Measurements from ENCODE around the gene PRSS33.
A peak's percentile ranks its signal among the peaks of the same experiment; 100 is the strongest.

PRSS33 gene

DNA sequence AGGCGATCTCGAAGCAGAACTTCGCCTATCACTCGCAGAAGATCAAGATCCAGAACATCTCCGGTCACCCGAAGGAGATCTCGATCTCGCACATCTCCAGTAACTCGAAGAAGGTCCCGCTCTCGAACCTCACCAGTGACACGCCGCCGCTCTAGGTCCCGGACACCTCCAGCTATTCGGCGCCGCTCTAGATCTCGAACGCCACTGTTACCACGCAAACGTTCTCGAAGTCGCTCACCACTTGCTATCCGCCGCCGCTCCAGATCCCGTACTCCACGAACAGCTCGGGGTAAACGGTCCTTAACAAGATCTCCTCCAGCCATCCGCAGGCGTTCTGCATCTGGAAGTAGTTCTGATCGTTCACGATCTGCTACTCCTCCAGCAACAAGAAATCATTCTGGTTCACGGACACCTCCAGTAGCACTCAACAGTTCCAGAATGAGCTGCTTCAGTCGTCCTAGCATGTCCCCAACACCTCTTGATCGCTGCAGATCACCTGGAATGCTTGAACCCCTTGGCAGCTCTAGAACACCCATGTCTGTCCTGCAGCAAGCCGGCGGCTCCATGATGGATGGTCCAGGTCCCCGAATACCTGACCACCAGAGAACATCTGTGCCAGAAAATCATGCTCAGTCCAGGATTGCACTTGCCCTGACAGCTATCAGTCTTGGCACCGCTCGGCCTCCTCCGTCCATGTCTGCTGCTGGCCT, 20.8 kb downstream of the PRSS33 start:
- Mint-ChIP-seq H3K4me3 (no peak overlapping the region), H3K36me3 (peaks cover 37% of the 10 kb centered on the region), H3K27ac (peak overlapping the region; percentile 35), H3K4me1 (peaks cover 12% of the 10 kb centered on the region), H3K9me3 (no peaks in the 10 kb centered on the region), H3K27me3 (no peaks in the 10 kb centered on the region)

DNA sequence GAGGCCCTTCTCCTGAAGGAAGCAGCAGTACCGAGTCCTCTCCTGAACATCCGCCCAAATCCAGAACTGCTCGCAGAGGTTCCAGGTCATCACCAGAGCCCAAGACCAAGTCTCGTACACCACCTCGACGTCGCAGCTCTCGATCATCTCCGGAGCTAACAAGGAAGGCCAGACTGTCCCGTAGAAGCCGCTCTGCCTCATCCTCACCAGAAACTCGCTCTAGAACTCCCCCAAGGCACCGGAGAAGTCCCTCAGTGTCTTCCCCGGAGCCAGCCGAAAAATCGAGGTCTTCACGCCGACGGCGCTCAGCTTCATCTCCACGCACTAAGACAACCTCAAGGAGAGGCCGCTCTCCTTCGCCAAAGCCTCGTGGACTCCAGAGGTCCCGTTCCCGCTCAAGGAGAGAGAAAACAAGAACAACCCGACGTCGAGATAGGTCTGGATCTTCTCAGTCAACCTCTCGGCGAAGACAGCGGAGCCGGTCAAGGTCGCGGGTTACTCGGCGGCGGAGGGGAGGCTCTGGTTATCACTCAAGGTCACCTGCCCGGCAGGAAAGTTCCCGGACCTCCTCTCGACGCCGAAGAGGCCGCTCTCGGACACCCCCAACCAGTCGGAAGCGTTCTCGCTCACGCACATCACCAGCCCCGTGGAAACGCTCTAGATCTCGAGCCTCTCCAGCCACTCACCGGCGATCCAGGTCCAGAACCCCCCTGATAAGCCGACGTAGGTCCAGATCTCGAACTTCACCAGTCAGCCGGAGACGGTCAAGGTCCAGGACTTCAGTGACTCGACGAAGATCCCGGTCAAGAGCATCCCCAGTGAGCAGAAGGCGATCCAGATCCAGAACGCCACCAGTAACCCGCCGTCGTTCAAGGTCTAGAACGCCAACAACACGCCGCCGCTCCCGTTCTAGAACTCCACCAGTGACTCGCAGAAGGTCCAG, 21.6 kb downstream of the PRSS33 start:
- peaks cover 18% of the 10 kb centered on the region for H3K4me1 Mint-ChIP-seq
- peaks cover 43% of the 10 kb centered on the region for H3K36me3 Mint-ChIP-seq
- H3K9me3 Mint-ChIP-seq, result no peaks in the 10 kb centered on the region
- no peak overlapping the region for H3K27ac Mint-ChIP-seq
- no peaks in the 10 kb centered on the region for H3K27me3 Mint-ChIP-seq
- no peak overlapping the region for H3K4me3 Mint-ChIP-seq

DNA sequence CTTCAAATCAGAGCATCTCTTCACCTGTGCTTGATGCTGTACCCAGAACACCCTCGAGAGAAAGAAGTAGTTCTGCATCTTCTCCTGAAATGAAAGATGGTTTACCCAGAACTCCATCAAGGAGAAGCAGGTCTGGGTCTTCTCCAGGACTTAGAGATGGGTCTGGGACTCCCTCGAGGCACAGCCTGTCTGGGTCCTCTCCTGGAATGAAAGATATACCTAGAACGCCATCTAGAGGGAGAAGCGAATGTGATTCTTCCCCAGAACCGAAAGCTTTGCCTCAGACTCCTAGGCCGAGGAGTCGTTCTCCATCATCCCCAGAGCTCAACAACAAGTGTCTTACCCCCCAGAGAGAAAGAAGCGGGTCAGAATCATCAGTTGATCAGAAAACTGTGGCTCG, 22.6 kb downstream of the PRSS33 start:
- peaks cover 25% of the 10 kb centered on the region for H3K4me1 Mint-ChIP-seq
- no peaks in the 10 kb centered on the region for H3K27me3 Mint-ChIP-seq
- H3K36me3 Mint-ChIP-seq, result peaks cover 45% of the 10 kb centered on the region
- H3K4me3 Mint-ChIP-seq, result no peak overlapping the region
- H3K9me3 Mint-ChIP-seq, result no peaks in the 10 kb centered on the region
- H3K27ac Mint-ChIP-seq, result no peak overlapping the region

DNA sequence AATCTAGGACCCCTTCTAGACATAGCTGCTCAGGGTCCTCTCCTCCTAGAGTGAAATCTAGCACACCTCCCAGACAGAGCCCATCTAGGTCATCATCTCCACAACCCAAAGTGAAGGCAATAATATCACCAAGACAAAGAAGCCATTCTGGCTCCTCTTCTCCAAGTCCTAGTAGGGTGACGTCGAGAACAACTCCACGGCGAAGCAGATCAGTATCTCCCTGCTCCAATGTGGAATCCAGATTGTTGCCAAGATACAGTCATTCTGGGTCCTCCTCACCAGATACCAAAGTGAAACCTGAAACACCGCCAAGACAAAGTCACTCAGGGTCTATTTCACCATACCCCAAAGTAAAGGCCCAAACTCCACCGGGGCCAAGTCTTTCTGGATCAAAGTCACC, 24.2 kb downstream of the PRSS33 start:
- H3K4me1 Mint-ChIP-seq, result peaks cover 32% of the 10 kb centered on the region
- H3K27ac Mint-ChIP-seq, result no peak overlapping the region
- H3K36me3 Mint-ChIP-seq, result peaks cover 46% of the 10 kb centered on the region
- no peaks in the 10 kb centered on the region for H3K9me3 Mint-ChIP-seq
- H3K4me3 Mint-ChIP-seq, result no peak overlapping the region
- H3K27me3 Mint-ChIP-seq, result no peaks in the 10 kb centered on the region

DNA sequence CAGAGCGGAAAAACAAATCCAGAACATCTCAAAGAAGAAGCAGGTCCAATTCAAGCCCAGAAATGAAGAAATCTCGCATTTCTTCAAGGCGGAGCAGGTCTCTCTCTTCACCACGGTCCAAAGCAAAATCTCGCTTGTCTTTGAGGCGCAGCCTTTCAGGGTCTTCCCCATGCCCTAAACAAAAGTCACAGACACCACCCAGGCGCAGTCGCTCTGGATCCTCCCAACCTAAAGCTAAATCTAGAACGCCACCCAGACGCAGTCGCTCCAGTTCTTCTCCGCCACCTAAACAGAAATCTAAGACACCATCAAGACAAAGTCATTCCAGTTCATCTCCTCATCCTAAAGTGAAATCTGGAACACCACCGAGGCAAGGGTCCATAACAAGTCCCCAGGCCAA, 24.6 kb downstream of the PRSS33 start:
- no peak overlapping the region for H3K4me3 Mint-ChIP-seq
- peaks cover 48% of the 10 kb centered on the region for H3K36me3 Mint-ChIP-seq
- peaks cover 34% of the 10 kb centered on the region for H3K4me1 Mint-ChIP-seq
- no peaks in the 10 kb centered on the region for H3K9me3 Mint-ChIP-seq
- no peak overlapping the region for H3K27ac Mint-ChIP-seq
- no peaks in the 10 kb centered on the region for H3K27me3 Mint-ChIP-seq

DNA sequence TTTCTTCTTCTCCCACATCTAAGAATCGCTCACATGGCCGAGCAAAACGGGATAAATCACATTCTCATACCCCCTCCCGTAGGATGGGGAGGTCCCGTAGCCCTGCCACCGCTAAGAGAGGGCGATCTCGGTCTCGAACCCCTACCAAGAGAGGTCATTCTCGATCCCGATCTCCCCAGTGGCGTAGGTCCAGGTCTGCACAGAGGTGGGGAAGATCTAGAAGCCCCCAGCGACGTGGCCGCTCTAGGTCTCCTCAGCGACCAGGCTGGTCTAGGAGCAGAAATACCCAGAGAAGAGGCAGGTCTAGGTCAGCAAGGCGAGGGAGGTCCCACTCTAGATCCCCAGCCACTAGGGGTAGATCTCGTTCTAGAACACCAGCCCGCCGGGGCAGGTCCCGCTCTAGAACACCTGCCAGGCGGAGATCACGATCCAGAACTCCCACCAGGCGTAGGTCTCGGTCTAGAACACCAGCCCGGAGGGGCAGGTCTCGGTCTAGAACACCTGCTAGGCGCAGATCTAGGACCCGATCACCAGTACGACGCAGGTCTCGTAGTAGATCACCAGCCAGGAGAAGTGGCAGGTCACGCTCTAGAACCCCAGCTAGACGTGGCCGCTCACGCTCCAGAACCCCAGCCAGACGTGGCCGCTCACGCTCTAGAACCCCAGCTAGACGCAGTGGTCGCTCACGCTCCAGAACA, 25.3 kb downstream of the PRSS33 start:
- peak overlapping the region; percentile 53 for H3K27ac Mint-ChIP-seq
- H3K36me3 Mint-ChIP-seq, result peaks cover 48% of the 10 kb centered on the region
- no peak overlapping the region for H3K4me3 Mint-ChIP-seq
- peaks cover 40% of the 10 kb centered on the region for H3K4me1 Mint-ChIP-seq
- H3K27me3 Mint-ChIP-seq, result no peaks in the 10 kb centered on the region
- H3K9me3 Mint-ChIP-seq, result no peaks in the 10 kb centered on the region

DNA sequence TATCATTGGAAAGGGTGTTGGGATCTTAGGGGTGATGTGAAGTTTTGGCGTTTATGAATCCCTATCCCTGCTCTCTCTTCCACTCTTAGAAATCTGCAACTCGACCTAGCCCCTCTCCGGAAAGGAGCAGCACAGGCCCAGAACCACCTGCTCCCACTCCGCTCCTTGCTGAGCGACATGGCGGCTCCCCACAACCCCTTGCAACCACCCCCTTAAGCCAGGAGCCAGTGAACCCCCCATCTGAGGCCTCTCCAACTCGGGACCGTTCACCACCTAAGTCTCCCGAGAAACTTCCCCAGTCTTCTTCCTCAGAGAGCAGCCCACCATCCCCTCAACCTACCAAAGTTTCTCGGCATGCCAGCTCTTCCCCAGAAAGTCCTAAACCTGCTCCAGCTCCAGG, 25.9 kb downstream of the PRSS33 start:
- Mint-ChIP-seq H3K27ac (no peak overlapping the region), H3K36me3 (peaks cover 47% of the 10 kb centered on the region), H3K9me3 (no peaks in the 10 kb centered on the region), H3K27me3 (no peaks in the 10 kb centered on the region), H3K4me1 (peaks cover 44% of the 10 kb centered on the region), H3K4me3 (no peak overlapping the region)

DNA sequence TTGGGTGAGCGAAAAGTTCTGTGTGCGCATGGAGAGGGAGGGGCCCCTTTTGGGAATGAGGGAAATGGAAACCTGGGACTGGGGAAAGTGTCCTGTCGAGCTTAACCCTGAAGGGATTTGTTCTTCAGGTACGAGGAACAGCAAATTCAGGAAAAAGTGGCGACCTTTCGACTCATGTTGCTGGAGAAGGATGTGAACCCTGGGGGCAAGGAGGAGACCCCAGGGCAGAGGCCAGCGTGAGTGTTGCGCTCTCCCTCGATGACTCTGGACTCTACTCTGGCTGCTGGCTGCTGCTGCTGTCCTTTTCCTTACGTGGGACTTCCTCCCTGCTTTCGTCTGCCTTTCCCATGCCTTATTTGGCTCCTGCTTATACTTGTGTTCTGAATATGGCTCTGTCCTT, 30.0 kb downstream of the PRSS33 start:
- Mint-ChIP-seq H3K4me3 (no peak overlapping the region), H3K4me1 (peaks cover 67% of the 10 kb centered on the region)

DNA sequence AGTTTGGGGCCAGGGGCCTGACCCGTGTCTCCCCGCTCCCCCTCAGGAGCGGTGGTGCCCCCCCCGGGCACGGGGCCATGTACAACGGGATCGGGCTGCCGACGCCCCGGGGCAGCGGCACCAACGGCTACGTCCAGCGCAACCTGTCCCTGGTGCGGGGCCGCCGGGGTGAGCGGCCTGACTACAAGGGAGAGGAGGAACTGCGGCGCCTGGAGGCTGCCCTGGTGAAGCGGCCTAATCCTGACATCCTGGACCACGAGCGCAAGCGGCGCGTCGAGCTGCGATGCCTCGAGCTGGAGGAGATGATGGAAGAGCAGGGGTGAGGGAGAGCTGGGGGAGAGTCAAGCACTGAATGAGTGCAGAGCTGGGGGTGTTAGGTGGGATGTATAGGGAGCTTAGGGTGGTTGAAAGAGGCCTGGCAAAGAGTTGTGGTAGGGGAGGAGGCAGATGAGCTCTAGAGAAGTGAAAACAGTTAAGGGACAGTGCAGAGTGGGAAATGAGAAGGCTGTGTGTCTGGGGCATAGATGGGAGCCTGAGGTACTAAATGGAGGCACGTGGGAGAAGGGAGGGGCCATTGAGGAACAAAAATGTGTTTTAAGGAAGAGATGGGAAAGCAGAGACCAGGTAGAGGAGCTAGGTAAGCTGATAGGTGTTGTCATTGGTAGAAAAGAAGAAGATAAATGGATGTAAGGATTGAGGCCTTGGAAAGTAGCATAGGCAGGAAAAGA, 30.9 kb downstream of the PRSS33 start:
- Mint-ChIP-seq H3K27ac (peak overlapping the region; percentile 90), H3K36me3 (peaks cover 31% of the 10 kb centered on the region), H3K4me1 (peaks cover 69% of the 10 kb centered on the region), H3K9me3 (no peaks in the 10 kb centered on the region), H3K27me3 (no peaks in the 10 kb centered on the region), H3K4me3 (peak overlapping the region; percentile 3)

More for the DNA sequence above, 30.0 kb downstream of the PRSS33 start:
- Mint-ChIP-seq H3K27ac (peak overlapping the region; percentile 12), H3K36me3 (peaks cover 33% of the 10 kb centered on the region), H3K27me3 (no peaks in the 10 kb centered on the region), H3K9me3 (no peaks in the 10 kb centered on the region)

DNA sequence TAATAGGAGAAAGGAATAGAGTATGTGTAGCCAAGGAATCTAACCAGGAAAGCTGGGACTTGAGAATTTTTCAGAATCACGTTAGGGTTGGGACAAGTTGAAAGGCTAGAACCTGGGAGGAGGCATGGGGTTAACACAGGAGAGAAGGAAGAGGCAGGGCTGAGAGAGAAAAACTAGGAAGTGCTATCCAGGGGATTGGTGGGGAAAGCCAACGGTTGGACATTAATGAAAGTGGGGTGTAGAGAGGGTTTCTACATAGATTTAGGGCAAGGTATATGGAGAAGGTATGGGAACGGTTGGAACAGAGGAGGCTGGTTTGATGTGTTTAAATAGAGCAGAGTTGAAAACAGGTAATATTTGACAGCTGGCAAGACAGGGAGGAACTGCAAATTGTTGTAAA, 32.2 kb downstream of the PRSS33 start:
- peaks cover 63% of the 10 kb centered on the region for H3K4me1 Mint-ChIP-seq

DNA sequence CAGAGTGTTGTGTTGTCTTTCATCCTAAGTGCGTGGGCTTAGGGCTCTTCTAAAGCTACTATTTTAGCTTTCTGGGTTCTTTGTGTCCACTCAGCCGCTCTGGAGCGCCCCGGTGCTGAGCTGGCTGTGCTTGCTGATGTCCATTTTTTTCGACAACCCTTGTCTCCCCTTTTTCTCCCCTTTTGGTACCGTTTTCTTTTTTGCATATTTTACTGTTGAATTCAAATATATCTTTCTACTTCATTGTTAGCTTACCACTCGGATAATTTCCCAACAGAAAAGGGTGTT, 33.7 kb downstream of the PRSS33 start:
- Mint-ChIP-seq H3K9me3 (no peaks in the 10 kb centered on the region), H3K27ac (peak overlapping the region; percentile 97), H3K36me3 (peaks cover 20% of the 10 kb centered on the region), H3K4me3 (peak overlapping the region; percentile 99), H3K4me1 (peaks cover 52% of the 10 kb centered on the region), H3K27me3 (no peaks in the 10 kb centered on the region)

More for the DNA sequence above, 32.2 kb downstream of the PRSS33 start:
- Mint-ChIP-seq H3K27me3 (no peaks in the 10 kb centered on the region), H3K9me3 (no peaks in the 10 kb centered on the region), H3K4me3 (peak overlapping the region; percentile 99), H3K36me3 (peaks cover 23% of the 10 kb centered on the region), H3K27ac (peak overlapping the region; percentile 79)

DNA sequence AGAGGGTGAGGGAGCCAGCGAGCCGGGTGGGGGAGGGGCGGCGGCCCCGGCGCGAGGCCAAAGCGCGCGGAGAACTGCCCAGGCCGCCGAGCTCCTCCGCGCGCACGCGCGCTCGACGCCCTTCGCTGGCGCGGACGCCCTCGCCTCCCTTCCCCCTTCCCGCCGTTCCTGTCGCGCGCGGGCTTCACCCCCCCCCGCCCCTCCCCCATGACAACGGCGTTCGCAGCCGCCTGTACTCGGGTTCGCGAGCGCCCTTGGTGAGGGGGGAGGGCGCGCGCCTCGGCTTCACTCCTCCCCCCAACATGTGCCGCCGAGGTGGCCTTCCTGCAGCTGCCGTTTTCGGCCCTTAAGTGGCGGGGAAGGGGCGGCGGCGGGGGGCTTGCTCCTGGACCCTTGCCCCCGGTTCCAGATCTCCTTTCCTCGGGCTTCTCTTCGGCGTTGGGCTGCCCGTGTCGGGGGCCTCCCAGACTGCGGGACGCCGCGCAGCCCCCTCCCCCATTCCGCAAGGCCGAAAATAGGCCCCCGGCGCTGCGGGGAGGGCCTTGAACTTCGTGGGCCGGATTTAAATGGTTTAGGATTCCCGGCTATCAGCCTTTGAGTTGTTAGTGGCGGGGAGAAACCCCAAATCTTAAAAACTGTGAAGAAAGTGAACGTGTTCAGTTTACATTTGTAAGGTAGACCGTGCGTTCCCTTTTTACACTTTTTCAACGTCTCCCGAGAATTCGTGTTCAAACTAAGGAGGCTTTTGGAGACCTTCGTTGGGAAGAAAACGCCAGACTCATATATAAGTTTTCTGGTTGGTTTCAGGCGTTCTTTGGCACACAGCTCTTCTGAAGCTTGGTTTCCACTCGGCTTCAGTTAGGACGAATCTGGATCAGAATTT, 34.3 kb downstream of the PRSS33 start:
- Mint-ChIP-seq H3K27ac (peak overlapping the region; percentile 97), H3K36me3 (peaks cover 18% of the 10 kb centered on the region), H3K4me1 (peaks cover 47% of the 10 kb centered on the region), H3K4me3 (peak overlapping the region; percentile 99), H3K9me3 (no peaks in the 10 kb centered on the region), H3K27me3 (no peaks in the 10 kb centered on the region)

DNA sequence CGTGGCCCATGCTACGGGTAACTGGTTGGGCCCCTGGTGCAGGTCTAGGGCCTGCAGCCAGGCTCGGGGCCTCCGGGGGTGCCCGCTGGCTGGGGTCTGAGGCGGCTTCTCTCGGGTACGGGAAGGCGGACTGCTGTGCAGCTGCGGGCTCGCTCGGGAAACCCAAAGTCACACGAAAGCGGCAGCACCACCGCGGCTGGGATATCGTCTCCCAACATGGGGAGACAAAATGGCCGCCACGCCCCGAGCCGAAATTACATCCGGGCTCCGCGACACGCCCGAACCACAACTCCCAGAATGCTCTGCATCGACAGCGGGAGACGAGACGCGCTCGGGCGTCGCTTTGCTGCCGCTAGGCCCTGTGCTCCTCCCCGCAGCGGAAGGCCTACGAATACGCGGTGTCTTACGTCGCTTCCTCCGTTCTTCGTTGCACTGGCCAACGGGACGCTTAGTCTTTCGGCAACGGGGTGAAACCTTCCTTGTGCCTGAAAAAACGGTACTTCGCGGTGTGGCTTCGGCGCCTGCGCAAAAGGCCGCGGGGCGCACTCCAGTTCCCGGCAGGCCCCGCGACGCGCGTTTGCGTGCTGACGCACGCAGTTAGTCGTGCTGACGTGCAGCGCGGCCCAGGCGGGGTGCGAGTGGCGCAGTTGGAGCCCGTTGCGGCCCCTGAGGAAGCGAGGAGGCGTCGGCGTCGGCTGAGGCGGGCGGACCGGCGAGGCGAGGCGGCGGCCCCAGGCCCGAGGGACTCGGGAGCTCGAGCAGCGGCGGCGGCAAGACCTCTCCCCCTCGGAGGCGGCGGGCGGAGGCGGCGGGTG, 35.1 kb downstream of the PRSS33 start, which contains the start of gene SRRM2:
Gene SRRM2, plus strand, starts transcription at position 604 of the 815 bp plus-strand sequence. CDS start 3,727 bp downstream, outside the sequence.
- Mint-ChIP-seq H3K4me3 (peak within 1 kb of the TSS; percentile 99), H3K9me3 (no peaks in the 10 kb centered on the region), H3K36me3 (peaks cover 16% of the 10 kb centered on the region), H3K27ac (peak within 1 kb of the TSS; percentile 98), H3K27me3 (no peaks in the 10 kb centered on the region), H3K4me1 (peaks cover 40% of the 10 kb centered on the region)

DNA sequence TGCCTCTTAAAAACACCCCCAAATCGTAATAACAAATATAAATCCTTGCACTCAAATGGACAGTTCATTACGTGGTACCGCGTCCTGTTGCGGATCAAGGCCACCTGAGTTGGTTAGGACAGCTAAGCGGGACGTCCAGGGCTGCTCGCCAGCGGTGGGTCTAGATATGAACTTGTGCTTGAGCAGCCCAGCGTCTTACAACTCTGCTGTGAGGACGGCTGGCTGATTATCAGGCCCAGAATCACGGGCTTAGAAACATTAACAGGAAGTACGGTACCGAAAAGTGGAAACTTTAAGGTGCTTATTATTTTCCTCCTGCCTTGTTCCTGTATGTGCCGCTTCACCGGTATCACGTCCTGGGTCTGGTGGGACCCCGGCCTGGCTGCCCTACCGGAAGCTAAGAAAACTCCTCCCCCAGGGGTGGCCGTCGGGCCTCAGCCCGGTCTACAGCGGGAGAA, 35.8 kb downstream of the PRSS33 start:
- peak overlapping the region; percentile 98 for H3K27ac Mint-ChIP-seq
- peaks cover 34% of the 10 kb centered on the region for H3K4me1 Mint-ChIP-seq
- no peaks in the 10 kb centered on the region for H3K9me3 Mint-ChIP-seq
- peaks cover 14% of the 10 kb centered on the region for H3K36me3 Mint-ChIP-seq
- peak overlapping the region; percentile 94 for H3K4me3 Mint-ChIP-seq
- no peaks in the 10 kb centered on the region for H3K27me3 Mint-ChIP-seq
